BJ (cell line): Measurements from ENCODE around the gene FGF9. TPM values are rescaled to one million over a fixed set of nuclear protein-coding genes. Genes with fewer than 3 reads are reported as not detected.

Experiments
- CTCF ChIA-PET: fragments of 350-600 bp; formaldehyde crosslinking; extraction: SDS; loops from one replicate; lab custom pipeline; 2021; ENCODE audit warnings: antibody characterized with exemption, inconsistent platforms; lab: Yijun Ruan, JAX
- POLR2A ChIA-PET: fragments of 300-600 bp; sonication (Branson Sonifier 250); formaldehyde crosslinking; extraction: SDS; loops from one replicate; lab custom pipeline; 2021; ENCODE audit warnings: antibody characterized with exemption; lab: Charles Lee
- DNase-seq: peaks from one replicate; pipeline ENCODE4 v3.0.0-alpha.2; 2011; ENCODE audit warnings: low read depth
- H3K27me3 ChIP-seq: 2 replicates; pipeline ENCODE4 v1.6.0; 2011; ENCODE audit warnings: low read length; ENCODE audit not compliant: control insufficient read depth, insufficient read depth
- H3K36me3 ChIP-seq: 2 replicates; pipeline ENCODE4 v1.5.1; 2011; ENCODE audit warnings: low read length; ENCODE audit not compliant: control insufficient read depth, insufficient read depth
- H3K4me3 ChIP-seq: 2 replicates; pipeline ENCODE4 v1.5.1; 2011; ENCODE audit warnings: low read depth, mild to moderate bottlenecking, control low read depth, low read length
- CTCF ChIP-seq: IDR thresholded peaks from 2 replicates; pipeline ENCODE4 v1.5.1; 2011; ENCODE audit warnings: low read depth, mild to moderate bottlenecking, control low read depth, inconsistent platforms, low read length, moderate library complexity; ENCODE audit not compliant: insufficient read depth
- polyA plus RNA-seq: library from polyadenylated mRNA; depleted of rRNA; stranded (reverse); fragments of >200 nt; gene quantifications from 2 replicates; pipeline ENCODE4 v1.2.3, GENCODE V29; 2011

FGF9 gene
- polyA plus RNA-seq, 1 experiment: not detected

GRCh38 chr13:21683034-21683733 is 12.3 kb downstream of the FGF9 start:
- ChIA-PET CTCF (no interaction called here), POLR2A (no interaction called here)
- H3K36me3 ChIP-seq: no peaks in the 10 kb centered on the region
- peak; percentile 59 for DNase-seq
- no peaks in the 10 kb centered on the region for H3K27me3 ChIP-seq
- no peak for TF ChIP-seq CTCF
- no peak overlapping the region for H3K4me3 ChIP-seq

GRCh38 chr13:21684576-21684975 is 13.7 kb downstream of the FGF9 start:
- ChIA-PET CTCF (interaction anchor here (1.0 kb wide), 1 partner anchor 12 kb away, joined by 3 read pairs; no protein-coding TSS in a partner anchor), POLR2A (interaction anchor here (0.6 kb wide), 1 partner anchor 68 kb away, joined by 3 read pairs; no protein-coding TSS in a partner anchor)
- no peak overlapping the region for H3K4me3 ChIP-seq
- no peaks in the 10 kb centered on the region for H3K36me3 ChIP-seq
- no peak for DNase-seq
- TF ChIP-seq CTCF: no peak
- no peaks in the 10 kb centered on the region for H3K27me3 ChIP-seq

- Histone ChIP-seq H3K27me3 (no peaks in the 10 kb centered on the region), H3K4me3 (no peak overlapping the region), H3K36me3 (no peaks in the 10 kb centered on the region)
- DNase-seq: no peak
- ChIA-PET POLR2A (no interaction called here), CTCF (no interaction called here)
- no peak for TF ChIP-seq CTCF
Measured at GRCh38 chr13:21685485-21686064, 14.7 kb downstream of the FGF9 start.

GRCh38 chr13:21686751-21687391 is 16.0 kb downstream of the FGF9 start:
- no peak for TF ChIP-seq CTCF
- ChIA-PET CTCF (interaction anchor here (1.0 kb wide), 1 partner anchor 9 kb away, joined by 3 read pairs; no protein-coding TSS in a partner anchor), POLR2A (no interaction called here)
- no peak for DNase-seq
- Histone ChIP-seq H3K27me3 (no peaks in the 10 kb centered on the region), H3K36me3 (no peaks in the 10 kb centered on the region), H3K4me3 (no peak overlapping the region)

GRCh38 chr13:21688056-21688455 is 17.2 kb downstream of the FGF9 start:
- ChIA-PET POLR2A (no interaction called here), CTCF (interaction anchor here (1.0 kb wide), 1 partner anchor 10 kb away, joined by 3 read pairs; no protein-coding TSS in a partner anchor)

More at GRCh38 chr13:21688056-21688455, 17.2 kb downstream of the FGF9 start:
- no peak overlapping the region for H3K4me3 ChIP-seq
- H3K36me3 ChIP-seq: no peaks in the 10 kb centered on the region
- no peak for TF ChIP-seq CTCF
- H3K27me3 ChIP-seq: no peaks in the 10 kb centered on the region
- no peak for DNase-seq
